Activated T-helper 1 cell treated with Interleukin-2 at 50 U/mL for 16 hours (primary cell): Measurements from ENCODE around the gene CD38.

Experiments
- DNase-seq: peaks from one replicate; pipeline ENCODE4 v3.0.0-alpha.2; 2020; ENCODE audit warnings: low read depth

Gene CD38

GRCh38 chr4:15868111-15868510 is 90.0 kb downstream of the CD38 start:
- DNase-seq = no peak

DNA sequence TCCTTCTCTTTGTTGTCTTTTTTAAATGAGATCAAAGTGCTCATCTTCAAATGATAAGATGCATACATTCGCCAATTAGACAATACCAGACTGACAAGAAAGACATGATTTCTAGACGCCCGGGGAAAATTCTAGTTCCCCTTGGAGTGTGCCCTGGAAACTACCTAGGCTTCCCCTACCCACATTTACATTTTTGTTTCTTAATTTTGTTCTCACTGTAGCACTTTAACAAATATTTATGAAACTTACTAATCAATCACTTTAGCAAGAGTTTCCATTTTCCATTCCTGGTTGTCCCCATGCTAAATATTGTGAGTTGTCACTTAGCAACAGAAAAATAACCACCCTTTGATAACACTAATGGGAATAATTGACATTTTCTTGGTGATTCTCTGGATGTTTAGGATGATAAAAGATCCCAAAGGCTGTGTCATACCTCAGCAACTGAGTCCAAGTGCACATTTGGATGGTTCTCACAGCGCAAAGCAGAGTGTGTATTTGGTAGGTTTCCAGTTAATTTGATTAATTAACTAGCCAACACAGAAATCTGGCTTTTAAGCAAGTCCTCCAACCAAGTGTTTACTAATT is 90.8 kb downstream of the CD38 start:
- DNase-seq = no peak

DNA sequence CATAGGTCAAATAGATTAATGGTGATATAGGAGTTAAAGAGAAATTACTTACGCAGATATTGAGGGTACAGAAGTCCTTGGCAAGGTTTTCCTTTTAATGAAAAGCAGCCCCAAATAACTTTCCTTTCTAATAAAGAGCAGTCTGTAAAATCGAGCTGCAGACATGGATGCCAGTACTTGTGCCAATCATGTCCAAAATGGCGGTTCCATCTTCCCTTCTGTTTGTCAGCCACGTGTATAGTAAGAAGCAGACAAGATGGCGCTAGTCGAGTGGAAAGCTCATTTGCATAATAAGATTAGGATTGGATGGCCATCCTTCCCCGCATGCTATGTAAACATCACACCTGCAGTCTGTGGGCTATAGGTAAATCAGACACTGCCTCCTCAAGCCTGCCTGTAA is 92.0 kb downstream of the CD38 start:
- DNase-seq = no peak

- no peak for DNase-seq
Observed at GRCh38 chr4:15870921-15871664, 93.0 kb downstream of the CD38 start.

DNA sequence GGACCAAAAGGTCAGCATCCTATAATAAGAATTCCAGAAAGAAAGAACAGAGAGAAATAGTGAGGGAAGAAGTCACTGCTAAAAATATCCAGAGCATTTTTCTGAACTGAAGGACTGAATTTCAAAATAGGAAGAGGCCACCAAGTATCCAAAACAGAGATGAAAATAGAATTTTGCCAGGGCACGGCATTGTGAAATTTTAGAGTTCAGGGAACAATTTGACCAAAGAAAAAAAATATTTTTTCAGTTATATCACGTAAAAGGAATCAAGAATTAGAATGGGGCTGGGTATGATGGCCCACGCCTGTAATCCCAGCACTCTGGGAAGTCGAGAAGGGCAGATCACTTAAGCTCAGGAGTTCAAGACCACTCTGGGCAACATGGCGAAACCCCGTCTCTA is 95.0 kb downstream of the CD38 start:
- no peak for DNase-seq

DNA sequence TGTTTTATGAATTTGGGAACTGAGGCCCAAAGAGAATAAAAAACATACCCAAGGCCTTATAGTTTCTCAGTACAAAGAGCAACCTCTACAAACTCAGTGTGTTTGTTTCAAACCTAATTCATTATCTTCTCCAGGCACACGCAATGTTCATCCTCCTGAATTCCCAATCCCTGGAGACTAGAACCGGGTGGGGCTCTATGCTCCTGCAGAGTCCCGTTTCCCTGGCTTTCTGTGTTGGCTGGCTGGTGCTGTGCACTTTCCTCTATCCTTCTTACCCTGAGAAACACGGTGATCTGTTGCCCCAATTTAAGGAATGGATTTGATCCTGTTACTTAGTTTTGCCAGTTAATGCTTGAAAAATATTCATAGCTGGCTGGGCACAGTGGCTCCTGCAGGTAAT is 96.5 kb downstream of the CD38 start:
- DNase-seq = no peak

DNA sequence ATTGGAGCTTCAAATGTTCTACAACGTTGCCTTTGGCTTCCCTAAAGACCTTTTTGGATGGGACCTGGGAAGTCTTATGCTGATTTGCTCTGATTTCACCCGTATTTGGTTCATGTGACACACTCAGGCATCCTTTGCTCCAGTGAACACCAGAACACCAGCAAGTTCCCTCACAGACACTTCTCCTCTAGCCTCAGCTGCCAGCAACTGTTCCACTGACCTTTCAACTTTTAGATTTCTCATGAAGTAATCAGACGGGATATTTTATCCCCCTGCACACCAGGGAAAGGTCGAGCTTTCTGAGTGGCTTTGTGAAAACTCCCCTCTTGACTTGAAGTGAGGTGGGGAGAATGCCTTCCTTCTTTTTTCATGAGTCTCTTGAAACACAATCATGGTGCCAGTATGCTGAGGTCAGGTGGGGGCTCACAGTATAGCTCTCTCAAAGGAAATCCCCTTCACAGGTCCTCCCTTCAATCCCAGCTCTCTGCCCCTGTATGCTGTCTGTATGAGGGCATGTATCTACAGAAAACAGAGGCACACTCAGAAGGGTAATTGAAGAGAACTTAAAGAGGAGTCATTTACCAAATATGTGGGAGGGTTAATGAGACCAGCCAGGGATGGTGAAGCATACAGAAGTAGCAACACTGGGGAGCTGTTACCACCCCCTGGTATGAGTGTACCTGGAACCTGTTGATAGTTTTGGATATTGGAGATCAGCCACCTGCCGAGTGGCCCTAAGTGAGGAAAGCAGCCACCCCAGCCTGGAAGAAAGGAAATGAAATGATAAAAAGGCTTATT is 97.7 kb downstream of the CD38 start:
- DNase-seq = no peak

DNA sequence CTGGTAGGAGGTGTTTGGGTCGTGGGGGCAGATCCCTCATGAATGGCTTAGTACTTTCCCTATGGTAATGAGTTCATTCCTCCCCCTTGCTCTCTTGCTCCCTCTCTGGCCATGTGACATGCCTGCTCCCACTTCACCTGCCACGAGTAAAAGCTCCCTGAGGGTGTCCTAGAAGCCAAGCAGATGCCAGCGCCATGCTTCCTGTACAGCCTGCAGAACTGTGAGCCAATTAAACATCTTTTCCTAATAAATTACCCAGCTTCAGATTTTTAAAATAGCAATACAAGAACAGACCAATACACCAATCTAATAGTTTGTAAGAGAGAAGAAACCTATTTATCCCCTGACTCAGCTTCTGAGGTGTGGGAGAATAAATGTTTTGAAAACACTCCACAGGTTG is 99.9 kb downstream of the CD38 start:
- DNase-seq = no peak

- no peak for DNase-seq
Observed at GRCh38 chr4:15881820-15882219, 103.7 kb downstream of the CD38 start.

- DNase-seq = peak; percentile 4
Observed at GRCh38 chr4:15882675-15883086, 104.6 kb downstream of the CD38 start.

- DNase-seq = no peak
Observed at GRCh38 chr4:15883610-15884243, 105.6 kb downstream of the CD38 start.

- no peak for DNase-seq
Observed at GRCh38 chr4:15884666-15885065, 106.5 kb downstream of the CD38 start.

GRCh38 chr4:15885422-15885821 is 107.3 kb downstream of the CD38 start:
- no peak for DNase-seq

GRCh38 chr4:15888515-15888914 is 110.4 kb downstream of the CD38 start:
- no peak for DNase-seq

GRCh38 chr4:15890246-15890829 is 112.2 kb downstream of the CD38 start:
- DNase-seq = no peak

DNA sequence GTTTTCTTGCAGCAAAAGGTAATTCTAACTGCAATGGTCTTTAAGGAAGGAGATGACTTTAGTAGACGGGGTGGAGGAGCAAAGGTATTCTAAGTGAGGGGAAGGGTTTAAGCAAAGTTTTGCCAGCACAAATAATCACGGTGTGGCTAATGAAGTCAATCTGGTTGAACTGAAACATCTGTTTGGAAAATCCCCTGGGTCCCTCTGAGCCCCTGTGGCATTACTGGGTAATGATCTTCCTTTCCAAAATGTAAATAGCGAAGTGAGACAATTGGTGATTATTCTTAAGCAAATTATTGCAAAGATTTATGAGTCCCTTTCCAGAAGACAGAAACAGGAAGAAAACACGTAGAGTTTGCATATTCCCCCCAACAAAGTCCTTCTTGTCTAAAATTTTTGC is 113.2 kb downstream of the CD38 start:
- DNase-seq = no peak

GRCh38 chr4:15893962-15894361 is 115.8 kb downstream of the CD38 start:
- no peak for DNase-seq

GRCh38 chr4:15894393-15894792 is 116.3 kb downstream of the CD38 start:
- no peak for DNase-seq

GRCh38 chr4:15894921-15895916 is 117.1 kb downstream of the CD38 start:
- no peak for DNase-seq

- no peak for DNase-seq
Observed at GRCh38 chr4:15897577-15897976, 119.4 kb downstream of the CD38 start.

- DNase-seq = no peak
Observed at GRCh38 chr4:15898902-15899301, 120.8 kb downstream of the CD38 start.
